Thyroid gland (tissue), 4 donors: ENCODE data around the gene TRUB1.

Experiments
- CTCF ChIP-seq, 6 experiments: fragments of 200-600 bp in 3 of 6; fragments of 450-650 bp in 3 of 6; sonication (generic) in 3 of 6; IDR thresholded peaks; one replicate each; pipeline ENCODE4 v1.5.1; 2016 to 2019; ENCODE audit warnings: antibody characterized with exemption in 6 of 6, mild to moderate bottlenecking in 2 of 6, inconsistent platforms in 1 of 6, moderate library complexity in 1 of 6
- POLR2A ChIP-seq, 2 donors: fragments of 450-650 bp; IDR thresholded peaks; one replicate each; pipeline ENCODE4 v1.6.1; 2017; ENCODE audit warnings: antibody characterized with exemption in 2 of 2, mild to moderate bottlenecking in 2 of 2, moderate library complexity in 1 of 2

- TF ChIP-seq CTCF (IDR thresholded peaks at IDR 0.05) (no peak), POLR2A (IDR thresholded peaks at IDR 0.05) (no peak)
These were observed 6.8 kb upstream of the TRUB1 start for GRCh38 chr10:114931072-114931679.
